ENCODE data around the gene MESP2. TPM values are rescaled to one million over a fixed set of nuclear protein-coding genes. Genes with fewer than 3 reads are reported as not detected.

Gene MESP2
- total RNA-seq, 1 donor from 2014 or later: not detected

Other genes with a start within 250 kb of the MESP2 start
- 19.6 and 20.9 TPM in 2 replicates for gene TICRR, start 200.9 kb upstream of the MESP2 start, total RNA-seq
- gene KIF7, start 120.9 kb upstream of the MESP2 start, total RNA-seq: 0.84 and 1.0 TPM in 2 replicates
- 0.07 TPM in 1 of 2 replicates, not detected in the other for gene PLIN1, start 97.0 kb upstream of the MESP2 start, total RNA-seq
- 0.75 and 0.93 TPM in 2 replicates for gene PEX11A, start 85.6 kb upstream of the MESP2 start, total RNA-seq
- not detected in 2 replicates for gene WDR93, start 85.5 kb upstream of the MESP2 start, total RNA-seq
- gene MESP1, start 25.1 kb upstream of the MESP2 start, total RNA-seq: 1.8 and 2.8 TPM in 2 replicates
- 12.0 and 12.3 TPM in 2 replicates for gene ANPEP, start 38.5 kb downstream of the MESP2 start, total RNA-seq
- gene AP3S2, start 117.7 kb downstream of the MESP2 start, total RNA-seq: 30.0 and 32.3 TPM in 2 replicates
- gene ARPIN, start 136.6 kb downstream of the MESP2 start, total RNA-seq: not detected in 2 replicates
- 25.5 and 27.5 TPM in 2 replicates for gene ZNF710, start 225.0 kb downstream of the MESP2 start, total RNA-seq

Measured in T-helper 2 cell treated with Interferon-gamma antibody and Interleukin-4, amounts not matched to agents 100 ng/mL and 5 ng/mL, for 36 hours (primary cell).